ENCODE results near the gene FBXL7.

DNA sequence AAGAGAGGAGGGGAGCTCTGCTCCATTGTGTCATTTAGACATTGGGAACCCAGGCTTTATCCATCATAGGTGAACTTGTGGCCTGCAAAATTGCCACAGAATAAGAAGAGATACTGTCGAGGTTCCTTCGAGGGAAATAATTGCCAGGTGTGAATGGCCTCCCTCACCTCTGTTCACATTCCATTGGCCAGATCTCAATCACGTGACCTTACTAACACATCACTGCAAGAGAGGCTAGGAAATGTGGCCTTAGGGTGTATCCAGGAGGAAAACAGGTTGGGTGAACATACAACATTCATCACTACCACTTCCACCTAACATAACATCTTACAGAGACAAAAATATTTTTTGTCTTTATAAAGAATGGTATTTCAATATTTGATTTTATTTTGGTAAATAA, 182.1 kb downstream of the FBXL7 start:
- TF ChIP-seq EZH2 (IDR thresholded peaks at IDR 0.05; ENCODE audit: insufficient read depth, poor library complexity, severe bottlenecking) (no peak), EZH2phosphoT487 (IDR thresholded peaks at IDR 0.05; ENCODE audit: insufficient read depth, low read depth) (no peak)

All from GM23248 (cell line).